HepG2 (cell line): Measurements from ENCODE around the gene FAM187B. TPM values are rescaled to one million over a fixed set of nuclear protein-coding genes. Genes with fewer than 3 reads are reported as not detected.

ENCODE experiments used
- ARID2 ChIP-seq: sonication (generic); formaldehyde crosslinking; IDR thresholded peaks from 2 replicates; pipeline ENCODE4 v1.8.1; 2022; ENCODE audit warnings: mild to moderate bottlenecking, missing genetic modification reagents, borderline replicate concordance
- CCAR2 ChIP-seq: fragments of 200-400 bp; formaldehyde crosslinking; optimal IDR thresholded peaks from 2 replicates; pipeline ENCODE3; 2018; ENCODE audit warnings: low read depth, mild to moderate bottlenecking, low read length, moderate library complexity
- CHD2 ChIP-seq: IDR thresholded peaks from 2 replicates; pipeline ENCODE4 v1.6.1; 2011; ENCODE audit warnings: low read depth, low read length, improper control_type of control experiment
- MXD4 ChIP-seq: IDR thresholded peaks from 2 replicates; pipeline ENCODE4 v1.6.1; 2016; ENCODE audit warnings: mild to moderate bottlenecking, missing biosample characterization, missing genetic modification reagents
- NR3C1 ChIP-seq: sonication (generic); formaldehyde crosslinking; IDR thresholded peaks from 2 replicates; pipeline ENCODE4 v1.4.0; 2020; ENCODE audit warnings: missing genetic modification reagents
- SOX5 ChIP-seq: IDR thresholded peaks from 2 replicates; pipeline ENCODE4 v1.6.1; 2016; ENCODE audit warnings: borderline replicate concordance
- TEAD3 ChIP-seq: optimal IDR thresholded peaks from 2 replicates; pipeline ENCODE3; 2016; ENCODE audit warnings: borderline replicate concordance
- TMF1 ChIP-seq: sonication (generic); formaldehyde crosslinking; IDR thresholded peaks from 2 replicates; pipeline ENCODE4 v1.8.1; 2022; ENCODE audit warnings: low read depth, missing genetic modification reagents
- ZKSCAN8 ChIP-seq: IDR thresholded peaks from 2 replicates; pipeline ENCODE4 v1.6.1; 2016; ENCODE audit warnings: borderline replicate concordance, missing genetic modification reagents, missing compliant biosample characterization
- ZMYM2 ChIP-seq: sonication (generic); formaldehyde crosslinking; IDR thresholded peaks from 2 replicates; pipeline ENCODE4 v1.8.0; 2022; ENCODE audit warnings: mild to moderate bottlenecking, missing genetic modification reagents
- ZNF274 ChIP-seq: sonication (generic); formaldehyde crosslinking; IDR thresholded peaks from 2 replicates; pipeline ENCODE4 v1.5.1; 2020; ENCODE audit warnings: mild to moderate bottlenecking, missing genetic modification reagents
- ZNF292 ChIP-seq: sonication (generic); formaldehyde crosslinking; IDR thresholded peaks from 2 replicates; pipeline ENCODE4 v1.8.1; 2022; ENCODE audit warnings: mild to moderate bottlenecking, low read depth, missing genetic modification reagents, borderline replicate concordance
- ZNF644 ChIP-seq: IDR thresholded peaks from 2 replicates; pipeline ENCODE4 v1.6.1; 2016; ENCODE audit warnings: low read depth
- ZNF709 ChIP-seq: sonication (generic); formaldehyde crosslinking; IDR thresholded peaks from 2 replicates; pipeline ENCODE4 v1.5.0; 2020; ENCODE audit warnings: mild to moderate bottlenecking, missing genetic modification reagents
- ZNF75D ChIP-seq: sonication (generic); formaldehyde crosslinking; IDR thresholded peaks from 2 replicates; pipeline ENCODE4 v1.8.1; 2023; ENCODE audit warnings: missing genetic modification reagents, mild to moderate bottlenecking, borderline replicate concordance
- polyA plus RNA-seq, 8 experiments: library from polyadenylated mRNA; depleted of rRNA in 3 of 8; stranded (reverse) in 7 of 8; unstranded in 1 of 8; fragments of >200 nt; fragmentation: Illumina TruSeq in 4 of 8; extraction: Trizol in 4 of 8; gene quantifications; 2 replicates each; pipeline versions ENCODE4 v1.2.1 to v1.2.3, GENCODE V29; 2011 to 2016; ENCODE audit warnings: low read depth in 4 of 8, missing spikeins in 1 of 8, mixed read lengths in 1 of 8; ENCODE audit not compliant: insufficient read depth in 1 of 8
- total RNA-seq, 5 experiments: library from RNA; depleted of rRNA; stranded (reverse); fragments of >200 nt; fragmentation: Illumina TruSeq; extraction: Trizol; gene quantifications; 2 replicates each; pipeline ENCODE4 v1.2.3, GENCODE V29; 2016; ENCODE audit warnings: low read depth in 1 of 5
- TF ChIP-seq, protein P1 (sequence below): sonication (generic); formaldehyde crosslinking; IDR thresholded peaks from 2 replicates; pipeline ENCODE4 v1.4.0; 2020; ENCODE audit warnings: mild to moderate bottlenecking, low read depth, missing genetic modification reagents
- TF ChIP-seq, protein P2 (sequence below): sonication (generic); formaldehyde crosslinking; IDR thresholded peaks from 2 replicates; pipeline ENCODE4 v1.5.0; 2020; ENCODE audit warnings: mild to moderate bottlenecking, low read depth, missing genetic modification reagents, borderline replicate concordance
- TF ChIP-seq, protein P3 (sequence below): sonication (generic); formaldehyde crosslinking; IDR thresholded peaks from 2 replicates; pipeline ENCODE4 v1.8.0; 2022; ENCODE audit warnings: missing genetic modification reagents, mild to moderate bottlenecking, borderline replicate concordance
- TF ChIP-seq, protein P4 (sequence below): sonication (generic); formaldehyde crosslinking; IDR thresholded peaks from 2 replicates; pipeline ENCODE4 v1.8.1; 2022; ENCODE audit warnings: mild to moderate bottlenecking, missing genetic modification reagents
- TF ChIP-seq, protein P5 (sequence below): sonication (generic); formaldehyde crosslinking; IDR thresholded peaks from 2 replicates; pipeline ENCODE4 v1.5.1; 2020; ENCODE audit warnings: mild to moderate bottlenecking, missing genetic modification reagents, moderate library complexity

FAM187B gene
- total and polyA plus RNA-seq, 2 of the 13 experiments (the other 11 are each of a cell fraction or from before 2014, with no cell fraction given): not detected

DNA sequence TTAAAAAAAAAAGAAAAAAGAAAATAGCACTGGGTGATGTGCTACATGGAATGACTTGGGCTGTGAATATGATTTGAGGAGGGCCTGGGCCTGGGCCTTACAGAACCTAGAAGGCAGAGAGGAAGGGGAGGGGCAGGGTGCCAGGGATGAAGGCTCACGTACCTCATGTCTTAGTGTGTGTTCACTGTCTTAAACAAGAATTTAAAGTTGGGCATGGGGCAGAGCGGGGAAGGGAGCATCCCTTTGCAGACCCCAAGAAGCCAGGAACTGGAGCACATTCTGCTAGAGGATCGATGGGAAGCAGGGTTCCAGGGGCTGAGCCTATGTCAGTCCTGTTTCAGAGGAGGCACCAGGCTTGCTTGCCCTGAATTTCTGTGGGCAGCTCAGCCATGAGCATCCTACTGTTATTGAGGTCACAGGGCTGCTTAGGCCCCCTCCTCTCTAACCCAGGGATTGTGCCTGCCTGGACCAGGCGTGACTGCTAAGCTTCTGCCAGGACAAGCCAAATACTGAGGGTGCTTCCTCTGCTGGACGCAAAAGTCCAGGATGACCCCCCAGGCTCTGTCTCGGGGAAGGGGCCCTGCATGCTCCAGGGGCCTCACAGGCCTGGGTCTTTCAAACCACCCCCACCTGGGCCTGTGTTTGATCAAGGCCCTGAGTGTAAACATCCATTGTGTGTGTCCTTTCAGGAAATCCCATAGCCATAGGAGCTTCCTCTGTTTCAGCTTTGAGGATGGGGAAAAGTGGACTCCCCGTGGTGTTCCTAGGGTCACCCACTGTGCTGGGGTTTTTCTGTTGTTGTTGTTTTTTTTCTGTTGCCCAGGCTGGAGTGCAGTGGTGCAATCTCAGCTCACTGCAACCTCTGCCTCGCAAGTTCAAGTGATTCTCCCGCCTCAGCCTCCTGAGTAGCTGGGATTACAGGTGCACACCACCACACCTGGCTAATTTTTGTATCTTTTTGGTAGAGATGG is 25.1 kb upstream of the FAM187B start (continued):
- TF ChIP-seq, protein P1, sequence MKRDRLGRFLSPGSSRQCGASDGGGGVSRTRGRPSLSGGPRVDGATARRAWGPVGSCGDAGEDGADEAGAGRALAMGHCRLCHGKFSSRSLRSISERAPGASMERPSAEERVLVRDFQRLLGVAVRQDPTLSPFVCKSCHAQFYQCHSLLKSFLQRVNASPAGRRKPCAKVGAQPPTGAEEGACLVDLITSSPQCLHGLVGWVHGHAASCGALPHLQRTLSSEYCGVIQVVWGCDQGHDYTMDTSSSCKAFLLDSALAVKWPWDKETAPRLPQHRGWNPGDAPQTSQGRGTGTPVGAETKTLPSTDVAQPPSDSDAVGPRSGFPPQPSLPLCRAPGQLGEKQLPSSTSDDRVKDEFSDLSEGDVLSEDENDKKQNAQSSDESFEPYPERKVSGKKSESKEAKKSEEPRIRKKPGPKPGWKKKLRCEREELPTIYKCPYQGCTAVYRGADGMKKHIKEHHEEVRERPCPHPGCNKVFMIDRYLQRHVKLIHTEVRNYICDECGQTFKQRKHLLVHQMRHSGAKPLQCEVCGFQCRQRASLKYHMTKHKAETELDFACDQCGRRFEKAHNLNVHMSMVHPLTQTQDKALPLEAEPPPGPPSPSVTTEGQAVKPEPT (CRISPR knock-in tag): no peak
- TF ChIP-seq ZNF274 (CRISPR knock-in tag) (no peak), ZNF644 (CRISPR knock-in tag) (no peak), MXD4 (CRISPR knock-in tag) (0 out of 2 replicates have a peak, but pooled peaks have one; percentile 43), ZKSCAN8 (CRISPR knock-in tag) (0 out of 2 replicates have a peak, but pooled peaks have one; percentile 44), ZNF709 (CRISPR knock-in tag) (no peak), ZNF75D (CRISPR knock-in tag) (no peak), NR3C1 (CRISPR knock-in tag) (no peak), ZMYM2 (CRISPR knock-in tag) (0 out of 2 replicates have a peak, but pooled peaks have one; percentile 50), TEAD3 (CRISPR knock-in tag) (no peak), ZNF292 (CRISPR knock-in tag) (no peak; the same call in 1 of the 2 replicates), SOX5 (CRISPR knock-in tag) (peak; percentile 86), CHD2 (no peak), TMF1 (CRISPR knock-in tag) (no peak), CCAR2 (no peak), ARID2 (CRISPR knock-in tag) (no peak)
- TF ChIP-seq, protein P2, sequence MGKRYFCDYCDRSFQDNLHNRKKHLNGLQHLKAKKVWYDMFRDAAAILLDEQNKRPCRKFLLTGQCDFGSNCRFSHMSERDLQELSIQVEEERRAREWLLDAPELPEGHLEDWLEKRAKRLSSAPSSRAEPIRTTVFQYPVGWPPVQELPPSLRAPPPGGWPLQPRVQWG (CRISPR knock-in tag): no peak
- TF ChIP-seq, protein P3, sequence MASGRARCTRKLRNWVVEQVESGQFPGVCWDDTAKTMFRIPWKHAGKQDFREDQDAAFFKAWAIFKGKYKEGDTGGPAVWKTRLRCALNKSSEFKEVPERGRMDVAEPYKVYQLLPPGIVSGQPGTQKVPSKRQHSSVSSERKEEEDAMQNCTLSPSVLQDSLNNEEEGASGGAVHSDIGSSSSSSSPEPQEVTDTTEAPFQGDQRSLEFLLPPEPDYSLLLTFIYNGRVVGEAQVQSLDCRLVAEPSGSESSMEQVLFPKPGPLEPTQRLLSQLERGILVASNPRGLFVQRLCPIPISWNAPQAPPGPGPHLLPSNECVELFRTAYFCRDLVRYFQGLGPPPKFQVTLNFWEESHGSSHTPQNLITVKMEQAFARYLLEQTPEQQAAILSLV (CRISPR knock-in tag): no peak
- TF ChIP-seq, protein P4, sequence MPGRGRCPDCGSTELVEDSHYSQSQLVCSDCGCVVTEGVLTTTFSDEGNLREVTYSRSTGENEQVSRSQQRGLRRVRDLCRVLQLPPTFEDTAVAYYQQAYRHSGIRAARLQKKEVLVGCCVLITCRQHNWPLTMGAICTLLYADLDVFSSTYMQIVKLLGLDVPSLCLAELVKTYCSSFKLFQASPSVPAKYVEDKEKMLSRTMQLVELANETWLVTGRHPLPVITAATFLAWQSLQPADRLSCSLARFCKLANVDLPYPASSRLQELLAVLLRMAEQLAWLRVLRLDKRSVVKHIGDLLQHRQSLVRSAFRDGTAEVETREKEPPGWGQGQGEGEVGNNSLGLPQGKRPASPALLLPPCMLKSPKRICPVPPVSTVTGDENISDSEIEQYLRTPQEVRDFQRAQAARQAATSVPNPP (CRISPR knock-in tag): no peak
- TF ChIP-seq, protein P5, sequence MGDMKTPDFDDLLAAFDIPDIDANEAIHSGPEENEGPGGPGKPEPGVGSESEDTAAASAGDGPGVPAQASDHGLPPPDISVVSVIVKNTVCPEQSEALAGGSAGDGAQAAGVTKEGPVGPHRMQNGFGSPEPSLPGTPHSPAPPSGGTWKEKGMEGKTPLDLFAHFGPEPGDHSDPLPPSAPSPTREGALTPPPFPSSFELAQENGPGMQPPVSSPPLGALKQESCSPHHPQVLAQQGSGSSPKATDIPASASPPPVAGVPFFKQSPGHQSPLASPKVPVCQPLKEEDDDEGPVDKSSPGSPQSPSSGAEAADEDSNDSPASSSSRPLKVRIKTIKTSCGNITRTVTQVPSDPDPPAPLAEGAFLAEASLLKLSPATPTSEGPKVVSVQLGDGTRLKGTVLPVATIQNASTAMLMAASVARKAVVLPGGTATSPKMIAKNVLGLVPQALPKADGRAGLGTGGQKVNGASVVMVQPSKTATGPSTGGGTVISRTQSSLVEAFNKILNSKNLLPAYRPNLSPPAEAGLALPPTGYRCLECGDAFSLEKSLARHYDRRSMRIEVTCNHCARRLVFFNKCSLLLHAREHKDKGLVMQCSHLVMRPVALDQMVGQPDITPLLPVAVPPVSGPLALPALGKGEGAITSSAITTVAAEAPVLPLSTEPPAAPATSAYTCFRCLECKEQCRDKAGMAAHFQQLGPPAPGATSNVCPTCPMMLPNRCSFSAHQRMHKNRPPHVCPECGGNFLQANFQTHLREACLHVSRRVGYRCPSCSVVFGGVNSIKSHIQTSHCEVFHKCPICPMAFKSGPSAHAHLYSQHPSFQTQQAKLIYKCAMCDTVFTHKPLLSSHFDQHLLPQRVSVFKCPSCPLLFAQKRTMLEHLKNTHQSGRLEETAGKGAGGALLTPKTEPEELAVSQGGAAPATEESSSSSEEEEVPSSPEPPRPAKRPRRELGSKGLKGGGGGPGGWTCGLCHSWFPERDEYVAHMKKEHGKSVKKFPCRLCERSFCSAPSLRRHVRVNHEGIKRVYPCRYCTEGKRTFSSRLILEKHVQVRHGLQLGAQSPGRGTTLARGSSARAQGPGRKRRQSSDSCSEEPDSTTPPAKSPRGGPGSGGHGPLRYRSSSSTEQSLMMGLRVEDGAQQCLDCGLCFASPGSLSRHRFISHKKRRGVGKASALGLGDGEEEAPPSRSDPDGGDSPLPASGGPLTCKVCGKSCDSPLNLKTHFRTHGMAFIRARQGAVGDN (CRISPR knock-in tag): peak; percentile 82
